HG02943 (cell line): ENCODE results near the gene PTOV1.
A peak's percentile ranks its signal among the peaks of the same experiment; 100 is the strongest.

Experiments
- ATAC-seq: cut with Tn5 transposase; IDR thresholded peaks from one replicate; pipeline ENCODE4 v1.9.1; 2021; ENCODE audit warnings: mild to moderate bottlenecking, low read depth, moderate library complexity; ENCODE audit not compliant: unreplicated experiment

PTOV1 gene

GRCh38 chr19:49884109-49884508, 33.1 kb downstream of the PTOV1 start:
- ATAC-seq: no peak

GRCh38 chr19:49884760-49885159, 33.8 kb downstream of the PTOV1 start:
- ATAC-seq: no peak

- no peak for ATAC-seq
Measured at GRCh38 chr19:49887037-49887664, 36.2 kb downstream of the PTOV1 start.

- ATAC-seq: no peak
Measured at GRCh38 chr19:49887665-49888509, 36.9 kb downstream of the PTOV1 start.

- no peak for ATAC-seq
Measured at GRCh38 chr19:49888510-49888824, 37.5 kb downstream of the PTOV1 start.

- no peak for ATAC-seq
Measured at GRCh38 chr19:49889038-49889686, 38.2 kb downstream of the PTOV1 start.

- ATAC-seq: no peak
Measured at GRCh38 chr19:49889687-49890348, 38.9 kb downstream of the PTOV1 start.

- ATAC-seq: no peak
Measured at GRCh38 chr19:49890349-49891311, 39.7 kb downstream of the PTOV1 start.

GRCh38 chr19:49891393-49891792, 40.4 kb downstream of the PTOV1 start:
- ATAC-seq: no peak

GRCh38 chr19:49892716-49893115, 41.8 kb downstream of the PTOV1 start:
- ATAC-seq: no peak

- no peak for ATAC-seq
Measured at GRCh38 chr19:49894011-49894664, 43.2 kb downstream of the PTOV1 start.

- no peak for ATAC-seq
Measured at GRCh38 chr19:49894879-49895565, 44.1 kb downstream of the PTOV1 start.

GRCh38 chr19:49895566-49896297, 44.8 kb downstream of the PTOV1 start:
- no peak for ATAC-seq

- ATAC-seq: peak; percentile 56
Measured at GRCh38 chr19:49896863-49897621, 46.1 kb downstream of the PTOV1 start, which contains the start of gene IL4I1. TSS of gene IL4I1 (minus strand) at chr19:49896887. CDS start at chr19:49896160, 727 bp downstream.

GRCh38 chr19:49904136-49904535, 53.2 kb downstream of the PTOV1 start:
- no peak for ATAC-seq

GRCh38 chr19:49906879-49907564, 56.1 kb downstream of the PTOV1 start:
- no peak for ATAC-seq
